GM18520 (cell line): ENCODE data around the gene GAB2.
"Not testable (repeated sequence)": the region's sequence is repeated elsewhere in the genome, so short reads cannot be mapped to it uniquely, and the experiment has no call there.

Experiments used
- ATAC-seq: cut with Tn5 transposase; IDR thresholded peaks from one replicate; pipeline ENCODE4 v1.9.1; 2021; ENCODE audit not compliant: unreplicated experiment

GAB2 gene

DNA sequence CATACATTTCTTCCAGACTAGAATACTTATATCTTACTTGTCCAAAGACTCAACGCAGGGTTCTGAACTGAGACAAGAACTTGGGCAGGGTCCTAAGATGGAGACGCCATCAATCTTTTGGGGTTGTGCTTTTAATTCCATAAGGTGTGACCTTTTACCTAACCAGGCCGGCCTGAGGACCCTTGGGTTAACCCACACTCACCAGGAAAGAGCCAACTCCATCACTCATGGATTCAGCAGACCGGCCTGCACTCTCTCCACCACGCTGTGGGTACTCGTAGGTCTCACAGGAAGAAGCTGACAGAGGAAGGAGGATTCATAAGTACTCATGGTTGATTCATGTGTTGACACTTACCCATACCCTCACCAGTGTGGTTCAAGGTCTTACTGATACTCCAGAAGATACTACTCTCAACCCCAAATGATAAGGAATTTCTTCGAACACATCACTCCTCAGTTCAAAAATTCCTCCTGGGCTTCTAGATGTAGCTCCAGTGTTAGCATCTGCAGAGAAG lies 192.7 kb downstream of the GAB2 start:
- ATAC-seq = no peak

DNA sequence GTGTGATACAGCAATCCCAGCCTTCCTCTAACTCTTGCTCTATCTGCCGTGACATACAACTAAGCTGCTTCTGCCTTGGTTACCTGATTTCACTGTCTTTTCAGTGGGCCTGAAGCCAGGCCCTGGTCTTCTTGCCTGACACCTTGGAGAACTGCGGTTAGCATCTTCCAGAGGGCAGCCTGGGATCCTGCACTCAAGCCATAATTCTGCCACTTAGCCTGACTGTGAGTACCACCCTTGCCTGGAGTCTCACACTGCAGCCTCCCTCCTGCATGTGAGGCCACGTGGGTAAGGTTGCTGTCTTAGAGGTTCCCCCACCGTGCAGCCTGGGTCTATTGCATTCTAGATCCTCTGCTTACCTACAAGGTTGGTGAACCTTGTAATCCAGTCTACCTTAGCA lies 193.1 kb downstream of the GAB2 start:
- ATAC-seq = no peak

DNA sequence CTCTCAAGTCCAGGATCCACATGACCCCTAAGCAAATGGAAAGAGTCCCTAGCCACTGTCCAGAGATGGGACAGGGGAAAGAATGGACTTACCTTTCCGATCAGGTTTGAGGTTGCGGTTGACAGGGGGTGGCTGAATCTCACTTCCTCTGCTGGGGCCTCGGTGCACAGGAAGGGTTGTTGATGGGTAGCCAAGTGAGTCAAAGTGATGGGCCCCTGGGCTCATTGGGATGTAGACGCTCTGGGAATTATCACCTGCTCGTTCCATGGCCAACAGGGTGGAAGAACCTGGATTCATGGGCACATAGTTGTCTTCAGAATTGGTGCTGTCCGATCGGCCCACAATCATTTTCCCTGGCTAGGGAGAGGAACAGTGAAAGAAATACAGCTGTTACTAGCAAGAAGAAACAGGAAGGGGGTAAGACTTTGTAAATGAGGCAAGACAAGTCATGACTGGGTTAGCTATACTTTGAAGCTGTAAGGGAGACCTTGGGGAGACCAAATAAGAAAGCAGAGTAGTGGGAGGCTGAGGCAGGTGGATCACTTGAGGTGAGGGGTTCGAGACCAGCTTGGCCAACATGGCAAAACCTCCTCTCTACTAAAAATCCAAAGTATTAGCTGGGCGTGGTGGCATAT lies 194.2 kb downstream of the GAB2 start:
- ATAC-seq = peak; percentile 47

DNA sequence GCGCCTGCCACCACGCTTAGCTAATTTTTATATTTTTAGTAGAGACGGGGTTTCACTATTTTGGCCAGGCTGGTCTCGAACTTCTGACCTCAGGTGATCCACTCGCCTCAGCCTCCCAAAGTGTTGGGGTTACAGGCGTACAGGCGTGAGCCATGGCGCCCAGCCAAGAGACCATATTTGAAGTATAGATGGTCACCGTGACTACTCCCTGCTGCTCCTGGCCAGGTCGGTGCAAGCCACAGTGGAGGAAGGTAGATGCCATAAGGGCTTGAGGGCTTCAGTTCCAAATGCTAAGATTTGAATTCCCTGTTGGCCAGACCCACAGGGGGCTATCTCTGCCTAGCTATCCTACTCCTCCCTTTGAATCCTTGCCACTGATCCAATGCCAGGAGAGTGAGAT lies 194.9 kb downstream of the GAB2 start:
- not testable (repeated sequence) for ATAC-seq

DNA sequence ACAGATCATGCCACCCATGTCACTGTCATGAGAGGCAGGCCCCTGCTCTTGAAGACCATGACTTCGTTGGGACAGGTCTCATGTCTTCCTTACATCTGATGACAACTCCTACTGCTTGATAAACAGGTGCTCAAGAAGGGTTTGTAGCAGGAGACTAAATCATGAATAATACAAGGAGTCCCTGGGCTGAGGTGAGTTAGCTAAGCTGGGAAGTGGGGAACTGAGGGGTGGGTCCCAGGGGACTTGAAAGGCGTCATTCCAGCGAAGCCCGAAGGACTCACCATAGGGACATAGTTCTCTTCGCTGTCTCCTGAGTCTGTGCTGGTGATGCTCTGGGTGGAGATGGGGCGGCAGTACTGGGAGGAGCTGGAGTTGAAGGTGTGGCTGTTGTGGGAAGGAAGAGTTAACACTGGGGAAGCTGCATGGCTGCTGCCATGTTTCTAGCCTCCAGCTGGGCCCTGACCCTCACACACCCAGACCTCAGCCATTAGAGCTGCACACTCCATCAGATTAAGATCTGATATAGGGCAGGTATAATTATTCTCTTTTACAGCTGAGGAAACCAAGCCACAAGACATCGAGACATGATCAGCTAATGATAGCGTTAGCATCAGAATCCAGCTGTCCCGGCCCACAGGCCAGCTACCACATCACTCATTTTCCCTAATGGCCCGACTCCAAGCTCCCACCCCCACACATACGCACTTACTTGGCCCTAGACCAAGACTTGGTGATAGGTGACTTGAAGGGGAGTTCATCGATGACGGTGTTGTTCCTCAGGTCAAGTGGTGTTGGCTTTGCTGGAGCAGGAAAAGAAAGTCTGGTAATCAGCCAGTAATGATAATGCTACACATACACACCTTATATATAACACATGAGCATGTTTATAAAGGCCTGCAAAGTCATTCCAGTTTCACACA lies 196.0 kb downstream of the GAB2 start:
- ATAC-seq = no peak

DNA sequence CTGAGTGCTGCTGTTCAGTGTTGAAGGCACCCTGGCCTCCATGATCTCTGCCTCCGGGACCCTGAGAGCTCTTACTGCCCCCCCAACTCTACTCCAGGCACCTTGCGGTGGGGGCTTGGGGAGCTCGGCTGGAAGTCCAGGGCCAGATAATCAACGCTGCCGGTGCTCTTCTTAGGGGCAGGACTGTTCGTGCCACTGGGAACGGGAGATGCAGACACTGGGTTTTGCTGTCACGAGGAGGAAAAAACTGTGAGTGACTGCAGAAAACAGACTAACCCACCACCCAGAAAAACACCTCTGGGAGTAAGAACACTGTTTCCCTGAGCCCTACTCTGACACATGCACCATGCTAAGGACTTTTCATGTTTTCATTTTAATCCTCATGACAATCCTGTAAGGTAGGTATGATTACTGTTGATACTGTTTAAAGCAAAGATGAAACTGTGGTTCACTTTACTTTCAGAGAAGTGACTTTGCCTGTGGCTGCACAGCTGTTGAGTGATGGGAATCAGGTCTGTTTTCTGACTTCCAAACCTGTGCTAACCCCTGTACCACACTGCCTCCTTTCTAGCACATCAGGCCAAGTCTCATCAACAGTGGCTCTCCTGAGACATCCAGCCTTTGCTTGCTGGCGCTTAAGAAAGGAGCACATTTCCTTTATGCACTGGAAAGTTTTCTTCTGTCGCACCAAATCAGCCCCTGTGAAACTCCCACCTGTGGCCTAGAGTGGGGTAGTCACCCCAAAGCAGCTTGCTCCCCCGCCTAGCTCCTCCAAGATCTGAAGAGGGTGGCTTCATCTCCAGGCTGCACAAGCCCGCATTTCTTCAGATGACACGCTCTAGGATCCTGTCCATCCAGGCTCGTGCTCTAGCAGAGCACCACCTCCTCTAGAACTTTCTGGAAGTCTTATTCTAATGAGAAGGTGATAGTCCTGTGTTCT lies 197.1 kb downstream of the GAB2 start:
- ATAC-seq = no peak

DNA sequence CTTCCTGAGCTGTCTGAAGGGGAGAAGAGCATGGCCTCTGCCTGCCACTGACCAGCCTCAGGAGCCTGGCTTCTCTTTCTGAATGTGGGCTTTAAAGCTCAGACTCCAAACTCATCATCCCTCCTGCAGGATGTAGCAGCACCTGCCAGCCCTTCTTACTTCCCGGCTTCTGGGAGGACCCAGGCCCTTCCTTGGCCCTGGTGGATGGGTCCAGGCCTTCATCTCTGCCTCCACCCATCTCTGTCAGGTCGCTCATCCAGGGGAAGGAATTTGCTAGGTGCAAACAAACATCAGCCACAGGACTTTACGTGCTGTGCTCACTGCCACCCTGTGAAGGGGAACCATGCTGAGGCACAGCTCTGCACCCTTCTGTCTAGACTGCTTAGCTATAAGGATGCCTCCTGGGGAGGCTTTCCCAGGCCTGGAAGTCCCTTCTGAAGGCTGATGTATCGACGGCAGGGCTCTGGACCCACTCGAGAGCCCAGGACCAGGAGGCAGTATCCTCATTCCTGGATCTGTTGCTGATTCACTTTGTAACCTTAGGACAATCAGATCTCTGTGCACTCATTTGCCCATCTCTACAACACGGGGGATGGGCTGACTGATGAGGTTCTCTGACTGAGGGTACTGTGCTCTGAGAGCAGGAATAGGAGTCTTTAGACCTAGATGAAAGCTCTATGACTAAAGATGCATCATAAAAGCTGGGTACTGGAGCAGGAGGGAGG lies 198.0 kb downstream of the GAB2 start:
- no peak for ATAC-seq

DNA sequence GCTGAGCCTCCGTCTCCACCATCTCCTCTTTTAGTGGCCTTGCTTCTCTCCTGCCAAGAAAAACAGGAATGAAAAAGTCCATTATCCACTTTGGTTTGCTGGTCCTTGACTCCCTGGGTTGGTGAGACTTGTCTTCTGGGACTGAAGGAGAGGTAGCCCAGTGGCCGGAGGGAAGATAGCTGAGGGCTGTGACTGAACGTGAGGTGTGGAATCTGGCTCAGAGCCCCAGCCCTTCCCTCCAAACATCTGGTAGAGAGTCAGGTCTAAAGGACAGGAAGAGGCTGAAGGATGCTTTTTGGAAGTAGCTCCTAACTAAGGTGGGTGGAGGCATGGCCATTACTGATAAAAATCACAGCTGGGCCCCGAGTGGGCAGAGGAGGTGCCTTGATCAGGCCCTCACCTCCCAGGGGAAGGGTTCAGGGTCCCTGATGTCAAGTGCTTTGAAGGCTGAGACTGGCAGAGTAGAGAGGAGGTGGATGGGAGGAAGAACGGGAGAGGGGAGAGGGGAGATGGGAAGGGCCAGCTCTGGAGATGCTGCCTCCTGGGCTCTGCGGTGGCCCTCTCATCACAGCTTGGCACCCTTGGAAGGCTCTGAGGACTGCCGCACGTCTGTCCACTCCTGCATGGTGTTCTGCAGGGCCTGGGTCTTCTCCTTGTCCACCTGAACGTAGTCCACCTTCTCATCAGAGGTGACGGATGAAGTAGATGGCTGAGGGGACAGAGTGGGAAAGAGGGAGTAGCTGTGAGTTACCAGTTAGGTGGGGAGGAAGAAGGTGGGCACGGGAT lies 198.7 kb downstream of the GAB2 start:
- ATAC-seq = no peak

DNA sequence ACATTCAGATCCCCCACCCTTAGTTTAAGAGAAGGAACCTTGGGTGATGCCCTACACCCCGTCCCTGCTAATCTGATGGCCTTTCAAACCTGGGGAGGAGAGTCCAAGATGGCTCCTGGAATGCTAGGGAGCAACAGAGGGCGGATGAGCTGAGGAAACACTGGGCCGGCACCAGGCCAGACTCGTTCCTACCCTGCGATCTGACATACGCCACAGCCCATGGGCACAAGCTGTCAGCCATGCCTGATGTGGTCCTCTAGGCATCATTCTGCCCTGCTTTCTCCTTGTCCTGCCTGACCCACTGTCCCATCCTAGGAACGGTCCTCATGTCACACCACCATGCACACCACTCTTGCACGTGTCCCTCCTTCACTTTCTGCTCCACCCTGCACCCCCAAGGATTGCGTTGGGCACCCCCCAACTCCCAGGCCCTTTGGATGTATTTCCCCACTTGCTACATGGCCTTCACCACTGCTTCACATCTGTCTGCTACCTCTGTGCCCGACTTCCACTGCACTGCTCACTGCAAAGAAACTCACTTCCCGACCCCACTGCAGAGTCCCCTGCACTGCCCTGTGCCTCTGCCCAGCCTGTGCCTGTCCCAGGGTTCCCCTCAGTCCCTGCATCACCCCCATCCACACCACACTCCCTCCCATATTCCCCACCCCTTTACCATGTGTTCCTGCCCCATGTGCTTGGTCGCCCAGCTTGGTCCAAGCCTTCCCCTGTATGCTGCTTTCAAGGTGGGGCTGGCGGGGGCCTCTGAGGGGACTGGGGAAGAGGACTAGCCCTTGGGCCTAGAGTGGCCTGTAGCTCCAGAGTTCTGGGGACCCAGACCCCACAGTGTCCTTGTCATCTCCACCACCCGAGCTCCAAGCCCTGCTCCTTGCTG lies 199.7 kb downstream of the GAB2 start:
- ATAC-seq = no peak

DNA sequence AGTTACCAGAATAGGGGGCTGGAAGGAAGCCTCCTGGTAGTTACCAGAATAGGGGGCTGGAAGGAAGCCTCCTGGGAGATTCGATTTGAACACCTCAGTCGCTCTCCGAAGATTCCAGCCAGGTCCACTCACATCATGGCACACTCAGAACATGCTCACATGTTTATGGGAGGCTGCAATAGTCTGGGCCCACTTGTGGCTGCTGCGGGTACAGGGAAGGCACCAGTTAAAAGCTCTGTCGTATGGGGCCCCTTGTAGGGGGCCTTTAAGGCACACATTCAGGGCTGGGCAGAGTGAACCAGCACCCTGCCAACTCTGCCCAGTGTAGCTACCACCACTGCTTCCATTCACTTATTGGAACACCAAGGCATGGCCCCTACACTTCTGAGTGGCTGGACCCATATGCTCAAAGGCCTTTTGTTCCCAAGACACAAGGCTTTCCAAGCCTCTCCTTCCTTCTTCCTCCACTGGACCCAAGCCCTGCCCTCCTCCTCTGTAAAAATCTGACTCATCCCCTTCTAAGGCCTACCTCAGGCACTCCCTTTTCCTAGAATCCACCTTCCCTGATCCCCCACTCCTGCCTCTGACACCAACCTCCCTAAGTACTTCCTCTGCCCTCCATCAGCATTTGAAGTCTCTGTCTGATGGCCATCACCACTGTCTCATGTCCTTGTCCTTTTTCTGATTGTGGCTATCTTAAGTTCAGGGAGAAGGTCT lies 200.9 kb downstream of the GAB2 start:
- ATAC-seq = no peak

DNA sequence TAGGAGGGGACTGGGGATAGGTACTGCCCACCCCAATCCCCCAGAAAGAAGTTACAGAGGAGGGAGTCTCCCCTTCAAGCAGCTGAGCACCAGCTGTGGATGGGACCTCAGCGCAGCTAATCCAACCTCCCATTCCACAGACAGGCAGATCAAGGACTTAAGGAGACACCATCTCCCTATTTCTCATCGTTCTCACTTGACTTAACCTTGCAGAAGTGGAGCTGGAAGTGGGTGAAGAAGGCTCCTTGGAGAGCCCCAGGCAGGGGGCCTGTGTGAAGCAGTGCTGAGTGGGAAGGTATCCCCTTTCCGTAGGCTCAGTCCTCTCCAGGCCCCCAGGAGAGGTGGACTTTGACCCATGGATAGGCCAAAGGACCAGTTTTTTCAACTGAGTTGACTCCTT lies 201.6 kb downstream of the GAB2 start:
- ATAC-seq = no peak

DNA sequence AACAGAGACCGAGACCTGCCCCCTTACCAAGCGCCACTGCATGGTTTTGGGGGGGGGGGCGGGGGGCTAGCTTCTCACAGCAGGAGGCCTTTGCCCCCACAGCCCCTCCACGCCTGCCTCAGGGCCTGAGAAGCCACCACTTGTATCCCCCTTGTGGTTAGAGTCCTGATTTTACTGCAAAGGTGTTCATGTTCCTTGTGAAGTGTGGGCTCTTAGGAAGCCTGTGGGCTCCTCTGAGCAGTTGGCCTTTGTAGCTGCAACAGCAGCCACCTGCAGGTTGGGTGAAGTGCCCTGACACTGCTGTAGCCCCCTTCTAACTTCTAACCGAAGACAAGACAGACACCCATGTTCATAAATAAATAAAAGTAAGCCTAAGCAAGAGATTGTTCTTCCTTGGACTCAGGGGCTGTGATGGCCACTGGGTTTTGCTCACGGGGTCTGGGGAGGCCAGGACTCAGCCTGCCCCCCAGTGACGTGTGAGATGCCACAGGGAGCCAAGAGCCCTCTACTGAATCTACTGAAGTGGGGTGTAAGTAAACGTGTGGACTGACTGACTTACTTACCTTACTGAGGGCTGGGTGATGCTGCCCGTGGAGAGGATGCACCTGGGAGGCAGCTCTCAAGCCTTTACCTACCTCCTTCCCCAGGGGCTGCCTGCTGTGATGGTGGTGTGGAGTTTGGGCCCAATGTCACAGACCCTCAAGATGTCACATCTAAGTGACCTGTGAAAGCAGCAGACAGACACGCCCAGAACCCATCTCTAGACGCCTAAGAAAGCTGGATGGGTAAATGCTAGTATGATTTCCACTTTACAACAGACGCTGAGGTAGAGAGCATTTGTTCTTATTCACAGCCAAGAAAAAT lies 203.1 kb downstream of the GAB2 start:
- ATAC-seq = no peak

DNA sequence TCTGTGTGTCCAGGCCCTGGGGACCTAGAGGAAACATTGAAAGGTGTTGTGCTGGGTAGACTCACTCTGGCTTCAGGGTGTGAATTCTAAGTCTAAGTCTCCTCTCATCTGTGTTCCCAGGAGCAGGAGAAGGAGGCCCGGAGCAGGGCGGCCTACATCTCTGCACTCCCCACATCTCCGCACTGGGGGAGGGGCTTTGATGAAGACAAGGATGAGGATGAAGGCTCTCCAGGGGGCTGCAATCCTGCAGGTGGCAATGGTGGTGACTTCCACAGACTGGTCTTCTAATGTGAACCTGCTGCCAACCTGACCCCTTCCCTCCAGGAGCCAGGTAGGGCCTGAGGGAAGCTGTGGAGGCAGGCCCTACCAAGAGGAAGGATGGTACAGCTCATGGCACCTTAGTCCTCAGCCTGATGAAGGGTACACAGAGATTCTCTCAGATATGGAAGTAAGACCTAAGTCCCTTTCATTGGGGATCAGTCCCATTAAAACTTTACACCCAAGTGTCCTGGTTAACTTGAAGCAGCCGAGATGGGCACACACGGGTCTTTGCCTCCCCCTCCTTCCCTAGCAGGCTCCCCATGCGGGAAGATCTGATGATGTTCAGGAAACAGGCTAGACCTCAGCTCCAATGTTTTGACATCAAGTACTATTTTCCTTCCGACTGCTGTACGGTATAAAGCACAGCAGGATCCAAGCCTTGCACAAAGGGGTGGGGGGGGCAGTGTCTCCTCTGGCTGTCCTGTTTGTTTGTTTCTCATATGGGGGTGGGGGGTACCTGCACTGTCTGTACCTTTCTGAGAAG lies 203.9 kb downstream of the GAB2 start:
- no peak for ATAC-seq

DNA sequence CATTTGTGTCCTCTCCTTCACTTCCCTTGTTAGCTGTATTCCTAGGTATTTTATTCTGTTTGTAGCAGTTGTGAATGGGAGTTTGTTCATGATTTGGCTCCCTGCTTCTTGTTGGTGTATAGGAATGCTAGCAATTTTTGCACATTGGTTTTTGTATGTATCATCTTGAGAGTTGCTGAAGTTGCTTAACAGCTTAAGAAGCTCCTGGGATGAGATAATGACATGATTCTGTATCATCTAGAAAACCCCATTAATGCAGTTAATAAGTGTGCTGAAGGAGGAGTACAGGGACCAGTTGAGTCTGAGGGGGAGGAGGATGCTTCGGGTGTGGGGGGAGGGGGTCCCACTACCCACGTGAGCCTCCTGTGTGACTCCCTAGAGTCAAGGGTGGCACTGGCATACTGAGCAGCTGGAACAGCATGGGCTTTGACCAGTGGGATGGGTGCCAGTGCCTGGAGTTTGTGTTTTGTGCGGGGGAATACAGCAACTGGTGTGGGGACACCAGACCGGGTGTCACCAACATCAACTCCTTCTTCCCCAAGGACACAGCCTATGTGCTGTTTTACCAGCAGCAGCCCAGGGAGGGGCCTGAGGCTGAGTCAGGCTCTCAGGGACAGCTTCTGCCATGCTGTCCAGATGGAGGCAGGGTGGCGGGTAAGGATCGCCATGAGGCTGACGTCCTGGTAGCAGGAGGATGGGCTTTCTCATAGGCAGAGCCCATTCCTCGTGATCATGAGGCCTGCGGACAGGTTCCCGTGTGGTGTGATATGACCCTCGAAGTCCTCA lies 204.8 kb downstream of the GAB2 start:
- no peak for ATAC-seq

DNA sequence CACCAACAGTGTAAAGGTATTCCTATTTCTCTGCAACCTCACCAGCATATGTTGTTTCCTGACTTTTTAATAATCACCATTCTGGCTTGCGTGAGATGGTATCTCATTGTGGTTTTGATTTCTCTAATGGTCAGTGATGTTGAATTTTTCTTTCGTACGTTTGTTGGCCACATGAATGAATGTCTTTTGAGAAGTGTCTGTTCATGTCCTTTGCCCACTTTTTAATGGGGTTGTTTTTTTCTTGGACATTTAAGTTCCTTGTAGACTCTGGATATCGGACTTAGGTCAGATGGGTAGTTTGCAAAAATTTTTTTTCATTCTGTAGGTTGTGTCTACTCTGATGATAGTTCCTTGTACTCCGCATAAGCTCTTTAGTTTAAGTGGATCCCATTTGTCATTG lies 206.1 kb downstream of the GAB2 start:
- no peak for ATAC-seq
